K562 (cell line): ENCODE results near the gene PTPRM. TPM values are rescaled to one million over a fixed set of nuclear protein-coding genes. Genes with fewer than 3 reads are reported as not detected.
A peak's percentile ranks its signal among the peaks of the same experiment; 100 is the strongest.

Experiments
- ATAC-seq: fragments of 200-7000 bp; cut with Tn5 transposase; 3 replicates; pipeline ENCODE4 v1.9.1; 2020; ENCODE audit warnings: moderate library complexity
- BruUV-seq: library from RNA; stranded (reverse); fragments of 400-500 nt; replicated peaks from 2 replicates; lab custom pipeline; 2021; lab: Mats Ljungman, UMichigan
- CTCF ChIA-PET: fragments of 300-600 bp; formaldehyde crosslinking; extraction: SDS; loops from one replicate; lab custom pipeline; 2021; ENCODE audit warnings: low intra/inter-chr PET ratio; lab: Yijun Ruan, JAX
- POLR2A ChIA-PET: fragments of 300-600, 350-650 bp; sonication (Branson Sonifier 250); formaldehyde crosslinking; extraction: SDS; loops from one replicate; lab custom pipeline; 2021; ENCODE audit warnings: antibody characterized with exemption, inconsistent platforms; lab: Yijun Ruan, JAX
- DNase-seq, 4 experiments: peaks; one replicate each; pipeline versions ENCODE4 v3.0.0 to v3.0.0-alpha.2; 2011 to 2018; ENCODE audit warnings: low spot score in 3 of 4, mixed read lengths in 3 of 4; ENCODE audit errors: extremely low read depth in 1 of 4
- FAIRE-seq: peaks from 2 replicates; lab custom pipeline; 2011; peaks lifted over from hg19 to GRCh38; lab: Jason Lieb, UNC
- H2AFZ ChIP-seq: 2 replicates; pipeline ENCODE4 v1.6.0; 2011; ENCODE audit warnings: low read depth, low read length, control low read depth, inconsistent platforms
- H3K27ac ChIP-seq: fragments of 200-600 bp; 3 replicates; pipeline ENCODE4 v1.8.0; 2011; ENCODE audit warnings: low read depth, mild to moderate bottlenecking, control low read depth, inconsistent platforms, low read length, moderate library complexity, mixed read lengths; ENCODE audit errors: extremely low read depth
- H3K27me3 ChIP-seq, 2 experiments: fragments of 300-600 bp in 1 of 2; 2 replicates in 1 of 2; 3 replicates in 1 of 2; pipeline versions ENCODE4 v1.6.0 to v1.8.0; 2011; ENCODE audit warnings: inconsistent platforms in 2 of 2, low read length in 2 of 2, mild to moderate bottlenecking in 1 of 2, mixed read lengths in 1 of 2, moderate library complexity in 1 of 2; ENCODE audit not compliant: control insufficient read depth in 2 of 2, insufficient read depth in 2 of 2
- H3K36me3 ChIP-seq: fragments of 300-600 bp; 3 replicates; pipeline ENCODE4 v1.8.0; 2011; ENCODE audit warnings: mild to moderate bottlenecking, low read length, inconsistent platforms; ENCODE audit not compliant: control insufficient read depth, insufficient read depth
- H3K4me1 ChIP-seq, 2 experiments: fragments of 200-600 bp in 1 of 2; replicated peaks in 1 of 2; 2 replicates in 1 of 2; 3 replicates in 1 of 2; pipeline versions ENCODE4 v1.5.1 to v1.8.0; 2011; ENCODE audit warnings: inconsistent platforms in 2 of 2, low read length in 2 of 2, mild to moderate bottlenecking in 1 of 2, mixed read lengths in 1 of 2, moderate library complexity in 1 of 2; ENCODE audit not compliant: control insufficient read depth in 2 of 2, insufficient read depth in 2 of 2
- H3K4me2 ChIP-seq: 2 replicates; pipeline ENCODE4 v1.6.1; 2011; ENCODE audit warnings: low read length, control low read depth, inconsistent platforms, mixed read lengths; ENCODE audit not compliant: insufficient read depth
- H3K4me3 ChIP-seq: fragments of 200-600 bp; sonication (generic), shearing (Covaris generic); 2 replicates; pipeline ENCODE4 v1.5.1; 2016; ENCODE audit warnings: control low read depth, inconsistent platforms
- H3K79me2 ChIP-seq: fragments of 200-600 bp; 3 replicates; pipeline ENCODE4 v1.8.0; 2011; ENCODE audit warnings: low read length, inconsistent platforms; ENCODE audit not compliant: control insufficient read depth, insufficient read depth
- H3K9ac ChIP-seq, 2 experiments: 2 replicates each; pipeline versions ENCODE4 v1.6.0 to v1.6.1; 2011; ENCODE audit warnings: low read depth in 2 of 2, low read length in 2 of 2, control low read depth in 1 of 2, inconsistent platforms in 1 of 2, mild to moderate bottlenecking in 1 of 2, mixed read lengths in 1 of 2; ENCODE audit not compliant: insufficient read depth in 1 of 2
- H3K9me1 ChIP-seq: one replicate; pipeline ENCODE4 v1.6.0; 2011; ENCODE audit warnings: inconsistent platforms, mild to moderate bottlenecking, low read length, moderate library complexity; ENCODE audit not compliant: control insufficient read depth, insufficient read depth
- H3K9me3 ChIP-seq: replicated peaks from 2 replicates; pipeline ENCODE4 v1.5.1; 2011; ENCODE audit warnings: low read depth, low read length, inconsistent platforms; ENCODE audit not compliant: control insufficient read depth, insufficient read depth
- H4K20me1 ChIP-seq: replicated peaks from 2 replicates; pipeline ENCODE4 v1.6.1; 2011; ENCODE audit warnings: low read length, inconsistent platforms, mixed read lengths; ENCODE audit not compliant: control insufficient read depth, insufficient read depth
- BRF2 ChIP-seq: IDR thresholded peaks from 3 replicates; pipeline ENCODE4 v1.6.1; 2011; ENCODE audit warnings: borderline replicate concordance, mild to moderate bottlenecking; ENCODE audit not compliant: insufficient read length, insufficient read depth
- CEBPB ChIP-seq: fragments of 450-650 bp; IDR thresholded peaks from 2 replicates; pipeline ENCODE4 v1.6.1; 2016; ENCODE audit warnings: missing genetic modification characterization, missing compliant biosample characterization
- CEBPG ChIP-seq, 3 experiments: fragments of 200-800 bp in 1 of 3; sonication (Bioruptor generic) in 1 of 3; sonication (generic) in 1 of 3; formaldehyde crosslinking in 1 of 3; IDR thresholded peaks in 2 of 3; conservative IDR thresholded peaks in 1 of 3; 2 replicates each; pipeline versions ENCODE4 v1.6.1 to v1.8.0; 2016 to 2022; ENCODE audit warnings: missing compliant biosample characterization in 2 of 3, missing genetic modification characterization in 2 of 3, mild to moderate bottlenecking in 1 of 3, missing genetic modification reagents in 1 of 3
- CEBPZ ChIP-seq: fragments of 150-350 bp; IDR thresholded peaks from 2 replicates; pipeline ENCODE4 v1.6.1; 2014; ENCODE audit warnings: low read depth, mild to moderate bottlenecking, low read length, borderline replicate concordance
- CGGBP1 ChIP-seq: fragments of 250-450 bp; sonication (Bioruptor Pico); IDR thresholded peaks from 2 replicates; pipeline ENCODE4 v1.9.0; 2021; ENCODE audit warnings: mild to moderate bottlenecking
- FOXJ2 ChIP-seq: fragments of 200-800 bp; sonication (Bioruptor generic); IDR thresholded peaks from 2 replicates; pipeline ENCODE4 v1.6.1; 2016; ENCODE audit warnings: missing genetic modification characterization, missing compliant biosample characterization
- FOXM1 ChIP-seq, 2 experiments: fragments of 450-650 bp in 1 of 2; sonication (generic) in 1 of 2; formaldehyde crosslinking in 1 of 2; IDR thresholded peaks; 2 replicates each; pipeline versions ENCODE4 v1.6.1 to v1.9.0; 2017 to 2022; ENCODE audit warnings: low read depth in 2 of 2, mild to moderate bottlenecking in 2 of 2, missing genetic modification reagents in 1 of 2, moderate library complexity in 1 of 2
- MCM2 ChIP-seq: fragments of 450-650 bp; IDR thresholded peaks from 2 replicates; pipeline ENCODE4 v1.6.1; 2017; ENCODE audit warnings: low read depth, mild to moderate bottlenecking
- PURB ChIP-seq: sonication (generic); formaldehyde crosslinking; IDR thresholded peaks from 2 replicates; pipeline ENCODE4 v1.9.0; 2021; ENCODE audit warnings: low read depth, mild to moderate bottlenecking, missing genetic modification reagents
- SLC30A9 ChIP-seq: fragments of 250-450 bp; sonication (Bioruptor Pico); IDR thresholded peaks from 2 replicates; pipeline ENCODE4 v1.8.0; 2022; ENCODE audit warnings: mild to moderate bottlenecking, moderate library complexity
- TEAD4 ChIP-seq, 2 experiments: sonication (generic) in 1 of 2; formaldehyde crosslinking in 1 of 2; IDR thresholded peaks; 2 replicates each; pipeline versions ENCODE4 v1.6.1 to v1.8.0; 2012 to 2022; ENCODE audit warnings: borderline replicate concordance in 1 of 2, inconsistent platforms in 1 of 2, low read length in 1 of 2, mild to moderate bottlenecking in 1 of 2, missing genetic modification reagents in 1 of 2
- U2AF2 ChIP-seq: fragments of 200-400 bp; formaldehyde crosslinking; optimal IDR thresholded peaks from 2 replicates; pipeline ENCODE3; 2017; ENCODE audit warnings: low read depth, mild to moderate bottlenecking, low read length
- ZKSCAN1 ChIP-seq: fragments of 150-350 bp; IDR thresholded peaks from 2 replicates; pipeline ENCODE4 v1.6.1; 2016; ENCODE audit warnings: low read depth, low read length
- ZNF695 ChIP-seq: fragments of 450-650 bp; formaldehyde crosslinking; IDR thresholded peaks from 2 replicates; pipeline ENCODE4 v1.4.0; 2020; ENCODE audit warnings: mild to moderate bottlenecking, moderate library complexity
- WGBS: fragments of 100-300 bp; shearing (Covaris generic); methylation state at CpG from one replicate; pipeline ENCODE4 v1.1.6; 2016; ENCODE audit warnings: low coverage, mixed read lengths; ENCODE audit not compliant: insufficient coverage; ENCODE audit errors: missing lambda C conversion rate; 5-methylcytosine and 5-hydroxymethylcytosine counted together
- in situ Hi-C: fragments of 300-500 bp; cut with MboI; formaldehyde crosslinking; loops from 4 replicates; pipeline ENCODE4 v1.15.0; 2018; ENCODE audit warnings: inconsistent platforms, mixed read lengths
- intact Hi-C: fragments of 100-400 bp; cut with micrococcal nuclease; formaldehyde crosslinking; loops from 2 replicates; pipeline ENCODE4 v1.14.2; 2022
- polyA plus RNA-seq, 8 experiments: library from polyadenylated mRNA; depleted of rRNA in 4 of 8; stranded (reverse) in 5 of 8; unstranded in 3 of 8; fragments of >200 nt; fragmentation: Nextera tagmentation in 2 of 8; fragmentation: Illumina TruSeq in 1 of 8; extraction: Ambion mirVana in 2 of 8; extraction: Trizol in 1 of 8; gene quantifications; 2 replicates each; pipeline versions ENCODE4 v1.2.1 to v1.2.3, GENCODE V29; 2011 to 2014; ENCODE audit warnings: inconsistent platforms in 1 of 8, missing spikeins in 1 of 8
- total RNA-seq, 7 experiments: library from RNA; depleted of rRNA in 6 of 7; stranded (reverse); fragments of >200 nt in 6 of 7; fragmentation: Illumina TruSeq in 2 of 7; extraction: Trizol in 2 of 7; gene quantifications; 2 replicates each; pipeline versions ENCODE4 v1.2.1 to v1.2.3, GENCODE V29; 2011 to 2021; ENCODE audit warnings: low replicate concordance in 1 of 7

Gene PTPRM
- total and polyA plus RNA-seq, 9 of the 15 experiments (the other 6 are each of a cell fraction or from before 2014, with no cell fraction given), result 0.03 to 0.16 (median 0.08) TPM; not detected in 3

- FAIRE-seq (no peak), DNase-seq (no peak), ATAC-seq (no peak)
- no peak overlapping the region for H3K4me2 ChIP-seq
- H3K4me1 ChIP-seq, result no peaks in the 10 kb centered on the region
- BruUV-seq, result no TSS peak
- H3K4me3 ChIP-seq, result no peak overlapping the region
- no peak overlapping the region for H3K27ac ChIP-seq
- no peak overlapping the region for H3K9ac ChIP-seq
- H3K36me3 ChIP-seq, result no peaks in the 10 kb centered on the region
- no peaks in the 10 kb centered on the region for H4K20me1 ChIP-seq
- H3K79me2 ChIP-seq, result no peaks in the 10 kb centered on the region
- ChIA-PET POLR2A (interaction anchor here (0.6 kb wide), 1 partner anchor 1735 kb away, joined by 3 read pairs; no protein-coding TSS in a partner anchor), CTCF (no interaction called here)
- in situ Hi-C loops, result no loop called here
- intact Hi-C loops, result no loop called here
- WGBS, result 4% methylated on average over 1 of the region's 1 CpG
- H3K27me3 ChIP-seq, result no peaks in the 10 kb centered on the region
- H3K9me3 ChIP-seq, result no peaks in the 10 kb centered on the region
- H3K9me1 ChIP-seq, result no peaks in the 10 kb centered on the region
- H2AFZ ChIP-seq, result no peak overlapping the region
- no peak for TF ChIP-seq CGGBP1
- TF ChIP-seq MCM2, result no peak
- no peak for TF ChIP-seq CEBPZ
- TF ChIP-seq FOXM1 (IDR thresholded peaks at IDR 0.05; ENCODE audit: low read depth), result no peak
- no peak for TF ChIP-seq FOXM1 (CRISPR knock-in tag; IDR thresholded peaks at IDR 0.05; ENCODE audit: low read depth)
- TF ChIP-seq CEBPB (tag), result 0 out of 2 replicates have a peak, but pooled peaks have one; percentile 35
- TF ChIP-seq SLC30A9, result no peak
- TF ChIP-seq TEAD4 (IDR thresholded peaks at IDR 0.05; ENCODE audit: low read length), result no peak
- TF ChIP-seq TEAD4 (CRISPR knock-in tag; IDR thresholded peaks at IDR 0.05; ENCODE audit: borderline replicate concordance), result no peak
- no peak for TF ChIP-seq ZKSCAN1
- no peak for TF ChIP-seq CEBPG (CRISPR knock-in tag; IDR thresholded peaks at IDR 0.05)
- TF ChIP-seq CEBPG (tag; conservative IDR thresholded peaks at IDR 0.05 in 1 of 2, IDR thresholded peaks at IDR 0.05 in 1 of 2), result peak in 1 of 2 experiments; percentile 57; a peak in 2 of 4 replicates
- TF ChIP-seq BRF2, result no peak
- no peak for TF ChIP-seq PURB (CRISPR knock-in tag)
- no peak for TF ChIP-seq ZNF695 (CRISPR knock-in tag)
- no peak for TF ChIP-seq FOXJ2 (tag)
- no peak for TF ChIP-seq U2AF2
Measured at GRCh38 chr18:7743256-7743655, 176.1 kb downstream of the PTPRM start.
